Measurements from ENCODE around the gene GPRIN3.

Gene GPRIN3

DNA sequence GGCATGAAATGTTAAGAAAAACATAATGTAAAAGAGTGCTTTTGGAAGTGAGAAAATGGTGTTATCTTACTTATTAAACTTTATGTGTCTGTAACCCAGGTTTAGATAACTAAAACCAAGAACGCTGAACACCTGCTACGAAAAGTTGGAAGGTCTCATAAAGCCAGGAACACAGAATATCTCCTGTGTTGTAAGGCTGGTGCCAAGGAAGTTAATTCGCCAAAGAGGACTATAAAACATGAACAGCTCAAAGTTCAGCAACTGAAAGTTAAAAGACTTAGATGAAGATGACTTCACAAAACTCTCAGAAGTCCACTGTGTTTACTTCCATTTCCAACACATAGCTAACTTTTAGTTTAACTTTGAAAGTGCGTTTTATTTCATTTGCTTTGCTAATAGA lies 54.3 kb downstream of the GPRIN3 start:
- DNase-seq = no peak

DNA sequence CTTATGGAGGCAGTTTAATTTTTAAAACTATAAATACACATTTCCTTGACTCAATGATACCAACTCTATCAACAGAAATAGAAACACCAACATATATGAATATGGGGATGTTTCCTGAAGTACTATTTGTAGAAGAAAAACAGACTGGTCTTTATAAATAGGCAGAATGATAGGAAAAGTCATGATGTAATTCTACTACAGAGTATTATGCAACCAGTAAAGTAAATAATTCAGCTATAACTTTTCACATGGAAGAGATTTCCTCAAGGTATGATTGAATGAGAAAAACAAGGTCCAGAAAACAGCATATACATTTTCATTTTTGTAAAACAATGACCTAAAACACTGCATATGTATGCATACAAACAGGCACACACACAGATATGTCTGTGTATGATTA lies 56.2 kb downstream of the GPRIN3 start:
- DNase-seq = no peak

DNA sequence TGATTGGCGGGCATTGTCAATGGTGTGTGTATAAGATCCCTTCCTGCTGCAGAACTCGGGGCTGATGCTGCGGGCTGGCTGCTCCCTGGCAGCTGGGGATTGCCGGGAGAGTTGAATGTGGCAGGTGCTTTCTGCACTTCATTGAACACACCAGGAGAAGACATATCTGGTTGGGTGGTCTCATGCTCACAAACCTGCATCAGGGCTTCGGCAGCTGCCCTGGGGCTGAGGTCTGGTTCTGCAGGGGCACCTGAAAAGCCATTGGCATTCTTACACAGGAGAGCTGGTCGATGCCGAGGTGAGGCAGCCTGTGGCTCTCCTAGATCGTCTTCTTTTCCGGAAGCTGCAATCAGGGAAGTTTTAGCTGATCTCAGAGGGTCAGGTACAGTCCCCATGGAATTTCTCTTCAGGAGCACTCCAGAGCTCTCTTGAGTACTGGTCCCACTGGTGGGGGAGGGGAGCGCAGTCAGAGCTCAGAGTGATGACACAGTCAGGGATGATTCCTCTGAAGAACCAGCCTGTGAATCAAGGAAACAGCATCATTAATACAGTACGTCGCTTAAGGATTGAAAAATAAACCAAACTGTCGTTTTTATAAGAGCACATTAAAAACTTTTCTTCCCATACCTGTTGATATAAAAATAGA lies 57.8 kb downstream of the GPRIN3 start:
- no peak for DNase-seq

DNA sequence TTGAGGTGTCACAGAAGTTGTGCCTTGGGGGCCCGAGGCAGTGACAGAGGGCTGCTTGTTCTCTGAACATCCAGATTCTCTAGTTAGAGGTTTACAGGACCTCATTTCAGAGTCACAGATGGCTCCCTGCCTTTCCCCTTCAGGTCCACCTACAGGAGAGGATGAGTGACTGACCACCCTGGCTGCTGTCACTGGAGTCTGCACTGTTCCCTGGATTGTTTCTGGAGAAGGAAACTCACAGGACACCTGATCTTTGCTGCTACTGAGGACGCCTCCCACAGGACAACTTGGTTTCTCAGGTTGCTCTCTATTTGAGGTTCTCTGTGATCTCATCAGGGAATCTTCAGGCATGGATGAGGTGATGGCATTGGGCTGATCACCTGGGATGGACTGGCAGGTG lies 58.3 kb downstream of the GPRIN3 start:
- DNase-seq = no peak

DNA sequence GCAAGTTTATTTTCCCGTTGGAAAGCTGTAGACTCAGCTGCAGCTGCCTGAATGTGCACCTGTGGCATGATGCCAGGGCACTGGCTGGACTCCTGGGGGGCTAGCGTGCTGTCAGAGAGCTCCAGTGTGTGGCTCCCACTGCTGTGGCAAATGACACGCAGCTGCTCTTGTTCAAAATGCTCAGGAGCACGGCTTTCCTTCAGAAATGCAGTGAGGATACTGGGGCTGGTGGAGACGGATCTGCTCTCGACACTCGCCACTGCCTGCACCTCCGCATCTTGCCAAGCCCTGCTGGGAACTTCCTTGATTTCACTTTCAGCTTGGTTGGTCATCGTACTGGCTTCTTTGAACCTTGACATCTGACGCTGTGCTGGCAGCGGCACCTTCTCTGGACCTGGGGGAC lies 58.7 kb downstream of the GPRIN3 start:
- DNase-seq = no peak

DNA sequence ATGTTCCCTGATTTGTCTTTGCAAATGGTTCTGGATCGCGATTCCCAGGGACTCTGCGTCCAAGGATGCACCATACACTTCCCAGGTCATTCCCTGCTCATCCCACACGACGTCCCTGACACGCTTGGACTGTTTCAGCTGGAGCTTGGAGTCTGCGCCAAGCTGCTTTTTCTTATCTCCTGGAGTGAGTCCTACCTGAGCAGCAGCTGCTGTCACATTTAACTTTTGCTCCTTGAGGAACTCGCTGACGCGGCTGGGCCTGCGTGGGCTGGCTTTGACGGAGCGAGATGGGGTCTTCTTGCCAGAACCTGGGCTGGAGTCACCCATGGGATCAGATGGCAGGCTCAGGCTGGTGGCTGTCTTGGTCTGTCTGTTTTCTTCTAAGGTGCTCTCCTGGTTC lies 59.6 kb downstream of the GPRIN3 start:
- no peak for DNase-seq

DNA sequence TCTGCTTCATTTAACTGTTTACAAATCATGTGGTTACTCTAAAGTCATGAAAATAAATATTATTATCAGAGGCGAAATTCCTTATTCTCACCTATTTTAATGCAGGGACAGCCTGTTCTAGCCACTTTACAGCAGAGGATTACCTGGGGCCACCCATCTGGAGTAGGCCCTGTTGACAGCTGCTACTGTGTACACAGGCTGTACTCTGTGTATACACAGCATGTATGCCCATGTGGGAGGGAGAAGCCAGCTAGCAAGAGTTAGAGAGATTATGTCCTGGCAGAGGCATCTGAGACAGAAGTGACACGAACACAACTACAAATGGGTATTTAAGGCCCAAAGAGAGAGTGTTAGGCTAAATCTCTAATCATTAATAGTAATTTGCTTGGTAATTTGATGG lies 62.1 kb downstream of the GPRIN3 start:
- DNase-seq = no peak

DNA sequence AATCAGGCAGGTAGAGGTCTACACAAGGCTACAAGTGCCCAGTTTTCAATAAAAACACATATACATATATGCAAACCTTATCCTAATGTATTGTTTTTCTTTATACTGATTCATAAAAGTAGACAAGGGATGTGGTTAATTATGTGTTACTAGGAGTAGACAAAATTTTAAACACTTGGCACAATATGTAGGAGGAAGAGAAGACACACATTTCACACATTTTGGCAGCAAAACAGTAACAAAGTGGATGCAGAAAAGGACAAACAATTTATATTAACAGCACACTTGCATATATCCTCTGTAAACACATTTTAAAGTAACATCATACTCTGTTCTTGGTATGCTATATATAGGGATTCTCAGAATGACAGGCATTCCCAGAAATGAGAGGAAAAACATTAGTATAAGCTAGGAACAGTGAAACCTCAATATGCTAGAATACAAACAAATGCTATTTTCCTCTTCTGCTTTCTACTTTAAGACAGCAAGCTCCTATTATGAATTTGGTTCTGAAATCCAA lies 63.8 kb downstream of the GPRIN3 start:
- DNase-seq = no peak

DNA sequence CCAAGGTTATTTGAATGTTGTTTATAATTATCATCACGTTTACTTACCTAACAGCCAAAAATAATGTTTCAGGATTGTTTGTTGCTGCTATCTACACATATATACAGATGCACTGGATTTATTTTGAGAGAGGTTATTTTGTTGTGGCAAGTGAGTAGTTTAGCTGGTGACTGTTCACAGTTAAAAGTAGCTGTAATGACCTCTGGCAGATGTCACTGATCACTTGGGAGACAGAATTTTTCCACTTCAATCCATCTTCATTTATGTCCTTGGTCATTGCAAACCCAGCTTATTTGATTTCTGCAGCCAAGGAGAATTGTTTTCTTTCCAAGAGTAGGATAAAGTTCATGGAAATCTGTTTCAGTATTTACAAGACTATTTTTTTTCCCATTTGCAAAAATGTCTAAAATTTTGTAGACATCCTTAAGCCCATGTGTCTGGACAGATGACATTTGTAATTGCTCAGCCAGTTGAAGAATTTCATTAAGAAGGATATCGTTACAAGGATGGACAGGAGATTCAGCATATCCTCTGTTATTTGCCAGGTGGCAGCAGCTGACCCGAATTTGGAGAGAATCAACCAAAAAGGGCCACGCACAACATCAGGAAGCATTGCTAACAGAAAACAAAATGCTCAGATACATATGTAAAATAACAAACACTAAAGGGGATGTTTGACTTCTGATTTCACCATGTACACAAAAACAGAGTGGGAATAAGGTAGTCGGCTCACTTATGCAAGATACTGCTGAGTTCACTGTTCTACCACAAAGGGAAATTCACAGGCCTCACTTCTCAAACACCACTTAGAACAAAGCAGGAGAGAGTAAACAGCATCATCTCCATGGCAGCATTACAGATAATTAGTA lies 64.5 kb downstream of the GPRIN3 start:
- no peak for DNase-seq

DNA sequence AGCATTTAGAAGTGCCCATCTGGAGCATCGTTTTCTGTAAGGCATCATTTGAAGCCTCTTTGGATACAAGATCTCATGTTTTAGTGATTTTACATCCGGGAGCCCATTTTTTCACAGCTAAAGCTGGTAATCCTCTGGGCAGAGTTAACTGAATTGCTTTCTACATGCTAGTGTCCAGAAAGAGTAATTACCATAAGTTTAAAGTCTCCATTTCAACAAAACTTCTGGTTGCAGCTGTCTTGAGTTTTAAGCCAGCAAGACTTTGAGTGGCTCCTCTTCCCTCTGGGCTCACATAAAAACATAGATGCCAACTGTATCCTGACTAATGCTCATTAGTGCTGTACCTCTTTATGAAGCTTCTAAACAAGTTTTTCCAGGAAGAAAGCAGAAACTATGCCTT lies 65.4 kb downstream of the GPRIN3 start:
- DNase-seq = no peak

DNA sequence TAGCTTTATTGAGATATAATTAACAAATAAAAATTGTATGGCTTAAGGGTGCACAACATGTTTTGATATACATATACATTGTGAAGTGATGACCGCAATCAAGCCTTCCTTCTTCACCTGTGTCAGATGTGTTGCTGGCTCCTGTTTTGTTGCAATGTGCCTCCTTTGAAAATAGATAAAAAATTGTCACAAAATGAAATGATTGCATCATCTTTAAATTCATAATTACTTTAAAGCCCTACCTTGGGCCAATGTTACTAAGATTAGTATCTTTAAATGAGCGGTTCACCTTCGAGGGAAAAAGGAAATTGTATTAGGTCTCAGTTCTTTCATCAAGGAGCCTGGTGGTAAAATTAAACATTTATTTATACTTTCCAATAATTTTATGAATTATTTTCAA lies 77.3 kb downstream of the GPRIN3 start:
- DNase-seq = no peak

DNA sequence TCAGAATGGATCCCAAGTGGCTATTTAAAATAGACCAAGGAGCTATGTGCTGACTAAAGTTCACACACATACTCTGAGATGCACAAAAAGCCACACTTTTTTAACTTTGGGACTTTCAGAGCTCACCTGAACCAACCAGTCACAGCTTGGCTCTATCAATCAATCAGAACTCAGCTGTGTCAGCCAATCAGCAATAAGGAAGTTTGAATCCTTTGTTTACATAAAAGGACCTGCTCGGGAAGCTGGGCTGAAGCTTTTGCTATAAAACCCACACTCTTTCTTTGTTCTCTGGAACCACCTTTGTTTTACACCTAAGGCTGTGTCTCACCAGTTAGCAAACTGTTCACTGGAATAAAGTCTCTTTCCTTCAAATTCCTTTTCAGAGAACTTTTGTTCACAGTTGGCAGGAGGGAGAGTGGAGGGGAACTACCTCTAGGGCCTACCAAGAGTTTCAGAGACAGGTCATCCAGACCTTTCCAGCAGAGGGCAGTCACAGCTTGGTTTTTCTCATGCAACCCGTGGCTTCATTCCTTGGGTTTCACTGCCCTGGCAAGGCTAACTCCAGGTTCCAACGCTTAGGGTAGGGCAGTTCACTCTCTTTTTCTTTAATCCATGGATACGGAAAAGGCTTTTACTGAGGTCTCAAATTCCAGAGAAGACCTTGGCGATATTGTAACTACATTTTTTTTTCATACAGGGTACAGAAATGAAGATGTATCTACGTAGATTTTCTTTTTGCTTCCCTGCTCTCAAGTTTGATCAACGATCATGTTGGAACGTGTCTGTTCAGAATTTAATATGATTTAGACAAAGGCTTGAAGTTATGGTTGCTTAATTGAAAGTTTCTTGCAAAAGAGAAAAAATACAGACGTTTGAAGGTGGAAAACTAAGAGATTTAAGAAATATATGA lies 80.7 kb downstream of the GPRIN3 start:
- no peak for DNase-seq

DNA sequence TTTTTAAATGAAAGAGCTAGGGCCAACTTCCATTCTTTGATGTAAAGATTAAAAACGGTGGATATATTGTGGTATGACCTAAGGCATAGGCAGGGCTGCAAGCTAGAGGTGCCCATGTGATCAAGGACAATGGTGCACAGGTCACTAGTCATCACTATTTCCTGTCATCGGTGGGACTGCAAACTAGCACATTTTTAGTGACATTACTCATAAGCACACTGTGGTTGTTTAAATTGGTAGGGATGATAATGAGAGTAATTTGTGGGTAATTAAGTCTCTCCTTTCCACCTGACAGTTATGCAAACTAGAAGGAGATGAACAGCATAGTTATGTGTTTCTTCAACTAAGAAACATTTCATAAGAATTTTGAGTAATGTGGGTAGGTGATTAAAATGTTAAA lies 85.4 kb downstream of the GPRIN3 start:
- DNase-seq = no peak

DNA sequence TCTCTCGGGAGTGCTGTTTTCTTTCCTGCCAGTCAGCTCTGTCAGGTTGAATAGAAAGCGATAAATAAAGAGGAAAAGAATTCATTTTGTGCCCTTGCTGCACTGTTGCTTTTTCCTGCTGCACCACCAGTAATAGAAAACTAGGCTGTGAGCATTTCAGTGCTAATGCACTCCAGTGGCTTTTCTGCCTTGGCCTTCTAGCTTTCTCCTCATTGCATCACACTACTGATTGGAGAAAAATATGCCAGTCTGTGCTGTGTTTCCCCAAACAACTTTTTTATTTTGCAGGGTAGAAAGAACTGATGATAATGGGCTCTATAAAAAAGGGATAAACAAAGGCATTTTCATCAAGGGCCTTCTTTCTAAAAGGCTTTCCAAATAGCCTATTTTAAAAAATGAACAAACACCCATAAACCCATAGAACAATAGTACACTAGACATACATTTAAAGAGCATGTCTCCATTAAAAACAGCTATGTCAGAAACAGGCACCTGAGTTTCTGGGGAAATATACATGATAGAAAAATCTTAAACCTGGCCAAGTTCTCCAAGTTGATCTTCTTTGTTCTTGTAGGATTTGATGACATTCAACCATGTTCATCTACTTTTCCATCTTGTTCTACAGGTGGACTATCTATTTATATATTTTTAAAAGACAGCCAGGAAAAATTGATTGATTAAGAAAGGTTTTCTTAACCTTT lies 86.3 kb downstream of the GPRIN3 start:
- DNase-seq = no peak

DNA sequence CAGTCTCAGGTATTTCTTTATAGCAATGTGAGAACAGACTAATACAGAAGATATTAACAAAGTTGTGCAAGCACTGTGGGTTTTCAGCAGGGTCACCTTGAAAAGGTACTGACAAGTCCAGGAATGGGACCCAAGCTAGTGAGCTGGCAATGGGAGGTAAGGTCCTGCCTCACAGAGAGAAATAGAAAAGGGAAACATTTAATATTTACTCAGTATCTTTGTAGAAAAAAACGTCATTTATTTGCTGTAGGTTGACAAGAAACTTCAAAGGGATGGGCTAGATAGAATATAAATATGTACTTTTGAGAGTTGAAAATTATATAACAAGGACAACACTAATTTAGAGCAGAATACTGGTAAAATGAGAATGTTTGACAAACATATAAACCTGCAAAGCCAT lies 89.0 kb downstream of the GPRIN3 start:
- DNase-seq = no peak

DNA sequence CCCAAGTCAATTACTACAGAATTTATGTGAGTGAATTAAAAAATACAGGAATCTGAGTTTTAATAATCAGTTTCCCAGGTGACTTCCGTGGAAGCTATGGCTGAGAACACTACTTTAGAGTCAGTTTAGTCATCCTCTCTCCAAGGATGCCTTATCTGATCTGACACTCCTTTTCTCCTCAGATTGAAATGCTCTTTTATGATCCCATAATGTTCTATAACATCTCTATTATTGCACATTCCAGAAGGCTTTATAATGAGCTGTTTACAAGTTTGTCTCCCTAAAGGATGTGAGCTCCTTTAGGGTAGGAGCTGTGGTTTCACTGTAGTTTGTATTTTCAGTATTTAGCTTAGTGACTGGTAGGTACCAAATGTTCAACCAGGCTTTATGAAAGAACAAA lies 90.0 kb downstream of the GPRIN3 start:
- no peak for DNase-seq

DNA sequence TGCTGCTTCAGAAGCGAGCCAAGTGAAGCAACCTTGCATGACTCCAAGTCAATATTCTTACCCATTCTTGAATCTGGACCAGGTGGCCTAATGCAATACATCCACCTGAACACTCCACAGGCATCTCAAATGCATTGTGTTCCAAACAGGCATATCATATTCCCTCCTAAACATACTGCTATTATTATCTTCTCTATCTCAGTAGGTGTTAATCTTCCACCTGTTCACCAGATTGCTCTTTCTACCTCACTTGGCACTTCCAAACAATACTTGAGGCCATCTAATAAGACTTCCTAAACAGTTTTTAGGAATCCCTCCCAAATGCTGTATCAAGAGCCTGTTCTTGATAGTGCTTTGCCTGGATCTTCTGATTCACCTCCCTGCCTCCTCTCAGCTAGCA lies 90.7 kb downstream of the GPRIN3 start:
- DNase-seq = no peak

DNA sequence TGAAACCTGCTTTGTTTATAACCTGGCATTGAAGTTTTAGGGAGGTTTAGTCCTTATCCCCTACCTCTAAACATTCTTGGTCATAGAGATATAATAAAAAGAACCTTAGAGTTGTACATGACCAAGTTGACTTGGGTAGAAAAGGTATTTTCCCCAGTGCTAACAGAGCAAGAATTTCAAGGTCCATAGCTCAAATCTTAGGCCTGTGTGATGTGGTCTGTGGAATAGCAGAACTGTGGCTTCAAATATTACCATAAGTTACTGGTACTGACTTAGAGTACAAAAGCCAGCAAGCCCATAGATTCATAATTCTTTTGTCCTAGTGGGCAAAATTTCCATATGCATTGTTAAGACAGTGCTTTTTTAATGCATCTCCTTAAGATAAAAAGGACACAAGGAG lies 91.2 kb downstream of the GPRIN3 start:
- DNase-seq = no peak

DNA sequence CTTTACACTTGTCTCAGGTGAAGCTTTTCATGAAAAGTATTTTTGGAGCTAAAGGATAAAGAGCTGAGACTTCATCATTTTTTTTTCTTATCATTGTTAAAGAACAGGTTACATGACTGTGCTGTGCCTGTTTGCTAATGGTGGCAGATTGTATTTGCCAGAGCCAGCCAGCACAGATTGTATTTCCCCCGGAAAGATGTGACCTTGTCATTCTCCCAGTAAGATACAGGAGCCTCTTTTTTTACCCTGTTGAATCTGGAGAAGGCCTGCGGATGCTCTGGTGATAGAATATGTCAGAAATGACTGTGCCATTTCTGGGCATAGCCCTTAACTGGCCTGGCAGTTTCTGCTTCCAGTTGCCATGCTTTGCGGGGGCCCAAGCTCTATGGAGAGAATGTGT lies 91.9 kb downstream of the GPRIN3 start:
- DNase-seq = no peak

DNA sequence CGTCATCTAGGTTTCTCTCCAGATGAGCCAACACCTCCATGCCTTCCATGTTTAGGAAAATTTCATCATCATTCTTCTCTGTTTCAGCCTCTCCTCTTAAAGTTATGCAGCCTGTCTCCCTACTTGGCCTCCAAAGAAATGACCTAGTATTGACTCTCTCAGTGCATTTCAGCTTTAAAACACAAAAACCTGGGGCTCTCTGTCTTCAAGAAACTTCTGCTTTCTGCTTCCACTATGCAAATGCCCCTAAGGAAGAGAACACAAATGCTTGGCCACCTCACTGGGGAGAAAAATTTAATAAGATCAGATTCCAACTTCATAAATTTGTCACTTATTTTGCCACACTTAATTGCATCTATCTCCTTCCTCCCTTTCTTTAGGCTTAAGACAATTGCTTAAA lies 93.3 kb downstream of the GPRIN3 start:
- no peak for DNase-seq

DNA sequence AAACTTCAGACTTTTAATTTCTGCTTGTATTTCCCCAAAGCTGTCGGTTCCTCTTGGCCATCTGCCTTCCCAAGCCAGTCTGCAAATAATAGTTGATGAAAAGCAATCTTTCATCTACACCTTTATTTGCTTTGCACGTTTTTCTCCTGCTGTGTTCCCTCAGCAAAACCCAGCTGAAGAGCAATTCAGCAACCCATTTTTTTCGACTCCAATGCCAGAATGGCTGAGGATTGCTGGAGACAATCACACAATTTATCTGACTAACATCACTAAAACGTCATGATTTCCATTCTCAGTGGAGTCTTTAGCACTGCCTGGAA lies 94.3 kb downstream of the GPRIN3 start:
- DNase-seq = no peak

DNA sequence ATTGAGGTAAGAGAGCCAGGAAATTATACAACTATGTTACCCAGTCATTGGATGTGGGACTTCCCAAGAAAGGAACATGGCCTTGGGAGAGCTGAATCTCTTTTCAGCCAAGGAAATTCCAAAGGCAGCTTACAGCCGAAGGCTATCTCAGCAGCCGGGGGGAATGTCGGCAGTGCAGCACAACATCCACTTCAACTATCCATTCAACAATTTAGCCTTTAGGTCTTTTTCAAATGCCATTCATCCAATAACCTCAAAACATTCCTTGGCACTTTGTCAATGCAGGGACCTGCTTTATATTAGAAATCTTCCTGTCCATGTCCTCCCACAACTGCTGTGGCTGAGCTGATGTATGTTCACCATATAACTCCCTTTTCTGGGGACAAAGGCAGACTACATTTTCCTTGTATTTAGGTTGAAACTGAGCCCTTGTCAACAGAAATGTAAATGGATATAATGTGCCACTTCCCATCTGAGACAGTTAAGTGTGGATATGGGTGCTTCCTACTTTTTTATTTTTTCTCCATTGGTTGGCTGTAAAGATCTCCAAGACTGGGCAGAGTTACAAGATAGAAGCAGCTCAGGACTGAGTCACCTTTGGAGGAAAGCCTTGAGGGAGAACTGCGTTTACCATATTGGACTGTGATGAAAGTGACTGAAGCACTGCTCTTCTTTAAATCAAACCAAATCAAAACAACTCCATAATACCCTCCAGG lies 94.8 kb downstream of the GPRIN3 start:
- DNase-seq = no peak

All from SIG-M5 (cell line).